H1 (cell line): ENCODE results near the gene BRD4. TPM values are rescaled to one million over a fixed set of nuclear protein-coding genes. Genes with fewer than 3 reads are reported as not detected.

Experiments
- CTCF ChIA-PET: fragments of 300-600 bp; sonication (Branson Sonifier 250); formaldehyde crosslinking; loops from one replicate; lab custom pipeline; 2021; ENCODE audit not compliant: partially characterized antibody; lab: Charles Lee
- POLR2A ChIA-PET: fragments of 300-600 bp; sonication (Branson Sonifier 250); formaldehyde crosslinking; loops from one replicate; lab custom pipeline; 2021; ENCODE audit warnings: inconsistent platforms; ENCODE audit not compliant: partially characterized antibody; lab: Charles Lee
- DNase-seq, 2 experiments: peaks; one replicate each; pipeline versions ENCODE4 v3.0.0 to v3.0.0-alpha.2; 2010 to 2022; ENCODE audit warnings: low spot score in 2 of 2, low read depth in 1 of 2, mixed read lengths in 1 of 2
- FAIRE-seq: peaks from 2 replicates; lab custom pipeline; 2011; peaks lifted over from hg19 to GRCh38; lab: Jason Lieb, UNC
- H2AFZ ChIP-seq: 2 replicates; pipeline ENCODE4 v1.8.1; 2012; ENCODE audit warnings: low read length, inconsistent platforms
- H2AK5ac ChIP-seq: 2 replicates; pipeline ENCODE4 v1.6.1; 2013; ENCODE audit warnings: low read depth, low read length
- H2BK120ac ChIP-seq: replicated peaks from 2 replicates; pipeline ENCODE3; 2013; ENCODE audit warnings: low read depth, low read length, inconsistent platforms
- H2BK12ac ChIP-seq: 2 replicates; pipeline ENCODE4 v1.6.1; 2013; ENCODE audit warnings: low read depth, low read length
- H2BK15ac ChIP-seq: 2 replicates; pipeline ENCODE4 v1.6.1; 2013; ENCODE audit warnings: low read length
- H2BK20ac ChIP-seq: 2 replicates; pipeline ENCODE4 v1.6.1; 2013; ENCODE audit warnings: low read length
- H2BK5ac ChIP-seq: 2 replicates; pipeline ENCODE4 v1.6.1; 2013; ENCODE audit warnings: low read depth, low read length
- H3K14ac ChIP-seq: 2 replicates; pipeline ENCODE4 v1.6.1; 2013; ENCODE audit warnings: inconsistent platforms; ENCODE audit not compliant: insufficient read length
- H3K18ac ChIP-seq: 2 replicates; pipeline ENCODE4 v1.6.1; 2013; ENCODE audit warnings: low read length; ENCODE audit errors: extremely low read depth
- H3K23ac ChIP-seq: 2 replicates; pipeline ENCODE4 v1.6.1; 2013; ENCODE audit warnings: inconsistent platforms; ENCODE audit not compliant: insufficient read length
- H3K23me2 ChIP-seq: 2 replicates; pipeline ENCODE4 v1.6.1; 2013; ENCODE audit warnings: low read depth, low read length
- H3K27ac ChIP-seq: 2 replicates; pipeline ENCODE4 v1.6.1; 2011; ENCODE audit warnings: low read depth, low read length, inconsistent platforms
- H3K27me3 ChIP-seq, 4 experiments: replicated peaks in 1 of 4; 1 replicate in 1 of 4; 2 replicates in 3 of 4; pipeline versions ENCODE4 v1.6.1 to v1.8.1; 2011 to 2013; ENCODE audit warnings: low read length in 3 of 4, mild to moderate bottlenecking in 3 of 4, inconsistent platforms in 2 of 4, mixed read lengths in 2 of 4, moderate library complexity in 1 of 4; ENCODE audit not compliant: control insufficient read depth in 3 of 4, insufficient read depth in 3 of 4; ENCODE audit errors: extremely low read depth in 1 of 4
- H3K36me3 ChIP-seq, 4 experiments: 2 replicates each; pipeline versions ENCODE4 v1.6.1 to v1.8.1; 2011 to 2013; ENCODE audit warnings: mild to moderate bottlenecking in 4 of 4, low read length in 3 of 4, moderate library complexity in 2 of 4, control low read depth in 1 of 4, inconsistent platforms in 1 of 4; ENCODE audit not compliant: insufficient read depth in 4 of 4, control insufficient read depth in 2 of 4
- H3K4ac ChIP-seq: replicated peaks from 2 replicates; pipeline ENCODE3; 2013; ENCODE audit warnings: low read length, low read depth, mixed read lengths, inconsistent platforms; ENCODE audit not compliant: insufficient read length
- H3K4me1 ChIP-seq, 4 experiments: replicated peaks in 1 of 4; 1 replicate in 1 of 4; 2 replicates in 3 of 4; pipeline versions ENCODE4 v1.6.1 to v1.8.1; 2011 to 2013; ENCODE audit warnings: low read length in 3 of 4, inconsistent platforms in 2 of 4, mixed read lengths in 1 of 4; ENCODE audit not compliant: insufficient read depth in 4 of 4, control insufficient read depth in 3 of 4
- H3K4me2 ChIP-seq, 2 experiments: 2 replicates each; pipeline versions ENCODE4 v1.6.1 to v1.8.1; 2011 to 2013; ENCODE audit warnings: low read depth in 2 of 2, low read length in 2 of 2, control low read depth in 1 of 2, inconsistent platforms in 1 of 2, mild to moderate bottlenecking in 1 of 2; ENCODE audit not compliant: insufficient read depth in 1 of 2
- H3K4me3 ChIP-seq, 4 experiments: fragments of 200-600, 300-600 bp in 1 of 4; sonication (generic), shearing (Covaris generic), sonication (Bioruptor Twin) in 1 of 4; 2 replicates each; pipeline versions ENCODE4 v1.5.1 to v1.8.1; 2011 to 2016; ENCODE audit warnings: low read length in 4 of 4, low read depth in 3 of 4, control low read depth in 2 of 4, inconsistent platforms in 2 of 4, mild to moderate bottlenecking in 2 of 4, mixed read lengths in 1 of 4, moderate library complexity in 1 of 4; ENCODE audit not compliant: insufficient read depth in 2 of 4; ENCODE audit errors: extremely low read depth in 1 of 4
- H3K56ac ChIP-seq: replicated peaks from 2 replicates; pipeline ENCODE3; 2013; ENCODE audit warnings: low read depth, mild to moderate bottlenecking, mixed read lengths, low read length, inconsistent platforms; ENCODE audit not compliant: insufficient read length
- H3K79me1 ChIP-seq: 2 replicates; pipeline ENCODE4 v1.6.1; 2013; ENCODE audit warnings: low read depth, low read length, control low read depth
- H3K79me2 ChIP-seq, 2 experiments: 2 replicates each; pipeline versions ENCODE4 v1.6.1 to v1.8.1; 2012 to 2013; ENCODE audit warnings: low read length in 2 of 2, mild to moderate bottlenecking in 2 of 2, inconsistent platforms in 1 of 2; ENCODE audit not compliant: insufficient read depth in 2 of 2, control insufficient read depth in 1 of 2
- H3K9ac ChIP-seq, 4 experiments: replicated peaks in 1 of 4; 1 replicate in 1 of 4; 2 replicates in 3 of 4; pipeline versions ENCODE4 v1.6.1 to v1.8.1; 2011 to 2013; ENCODE audit warnings: low read depth in 3 of 4, low read length in 3 of 4, control low read depth in 2 of 4, mild to moderate bottlenecking in 2 of 4, moderate library complexity in 2 of 4, inconsistent platforms in 1 of 4; ENCODE audit errors: extremely low read depth in 1 of 4
- H3K9me3 ChIP-seq, 2 experiments: 2 replicates each; pipeline versions ENCODE4 v1.6.1 to v1.8.1; 2012 to 2013; ENCODE audit warnings: mild to moderate bottlenecking in 2 of 2, moderate library complexity in 2 of 2, control low read depth in 1 of 2, inconsistent platforms in 1 of 2, low read depth in 1 of 2, low read length in 1 of 2, mixed read lengths in 1 of 2; ENCODE audit not compliant: insufficient read depth in 2 of 2
- H4K20me1 ChIP-seq, 2 experiments: replicated peaks in 1 of 2; 2 replicates each; pipeline versions ENCODE3 to v1.8.1; 2011 to 2013; ENCODE audit warnings: inconsistent platforms in 2 of 2, low read length in 2 of 2, mild to moderate bottlenecking in 1 of 2; ENCODE audit not compliant: insufficient read depth in 2 of 2, control insufficient read depth in 1 of 2
- H4K5ac ChIP-seq: 2 replicates; pipeline ENCODE4 v1.6.1; 2013; ENCODE audit warnings: low read length, low read depth, mixed read lengths, inconsistent platforms; ENCODE audit not compliant: insufficient read length
- H4K8ac ChIP-seq: 2 replicates; pipeline ENCODE4 v1.8.0; 2013; ENCODE audit warnings: mild to moderate bottlenecking, moderate library complexity, low read length, inconsistent platforms; ENCODE audit not compliant: insufficient read depth; ENCODE audit errors: extremely low read depth
- H4K91ac ChIP-seq: replicated peaks from 2 replicates; pipeline ENCODE3; 2013; ENCODE audit warnings: low read length, mixed read lengths, inconsistent platforms; ENCODE audit not compliant: insufficient read length
- BACH1 ChIP-seq: IDR thresholded peaks from 2 replicates; pipeline ENCODE4 v1.6.1; 2012; ENCODE audit warnings: low read length, improper control_type of control experiment
- BRCA1 ChIP-seq: IDR thresholded peaks from 2 replicates; pipeline ENCODE4 v1.6.1; 2012; ENCODE audit warnings: low read depth, low read length, improper control_type of control experiment
- JUND ChIP-seq: IDR thresholded peaks from 2 replicates; pipeline ENCODE4 v1.6.1; 2011; ENCODE audit warnings: mild to moderate bottlenecking, improper control_type of control experiment, low read length
- YY1 ChIP-seq: IDR thresholded peaks from 2 replicates; pipeline ENCODE4 v1.6.1; 2011; ENCODE audit warnings: low read depth, mild to moderate bottlenecking, low read length
- WGBS, 2 experiments: shearing (Covaris generic) in 1 of 2; methylation state at CpG; one replicate each; pipeline versions ENCODE4 v1.1.6 to v1.1.7; 2013 to 2015; ENCODE audit warnings: low lambda C conversion rate in 2 of 2, mixed read lengths in 2 of 2, inconsistent platforms in 1 of 2, low coverage in 1 of 2, missing lambda C conversion rate in 1 of 2; ENCODE audit not compliant: insufficient replicate concordance in 2 of 2, insufficient coverage in 1 of 2, insufficient read length in 1 of 2; ENCODE audit errors: extremely low coverage in 1 of 2, missing lambda C conversion rate in 1 of 2; 5-methylcytosine and 5-hydroxymethylcytosine counted together
- polyA plus RNA-seq, 7 experiments: library from polyadenylated mRNA; depleted of rRNA in 3 of 7; stranded (reverse) in 5 of 7; unstranded in 2 of 7; fragments of >200 nt in 5 of 7; fragments of 200-250 nt in 2 of 7; gene quantifications; 1 replicate in 5 of 7; 2 replicates in 1 of 7; 4 replicates in 1 of 7; pipeline versions ENCODE4 v1.2.1 to v1.2.3, GENCODE V29; 2011 to 2013; ENCODE audit warnings: missing spikeins in 2 of 7, mixed read lengths in 2 of 7
- total RNA-seq: library from RNA; stranded (reverse); fragmentation: NEBNext Ultra II Directional; extraction: Animal tissue kit (Norgen Biotek cat#: 25700); gene quantifications from 2 replicates; pipeline ENCODE4 v1.2.1, GENCODE V29; 2021

Gene BRD4
- total and polyA plus RNA-seq, 2 of the 8 experiments (the other 6 are each of a cell fraction or from before 2014, with no cell fraction given), result 14.1 to 146 TPM

DNA sequence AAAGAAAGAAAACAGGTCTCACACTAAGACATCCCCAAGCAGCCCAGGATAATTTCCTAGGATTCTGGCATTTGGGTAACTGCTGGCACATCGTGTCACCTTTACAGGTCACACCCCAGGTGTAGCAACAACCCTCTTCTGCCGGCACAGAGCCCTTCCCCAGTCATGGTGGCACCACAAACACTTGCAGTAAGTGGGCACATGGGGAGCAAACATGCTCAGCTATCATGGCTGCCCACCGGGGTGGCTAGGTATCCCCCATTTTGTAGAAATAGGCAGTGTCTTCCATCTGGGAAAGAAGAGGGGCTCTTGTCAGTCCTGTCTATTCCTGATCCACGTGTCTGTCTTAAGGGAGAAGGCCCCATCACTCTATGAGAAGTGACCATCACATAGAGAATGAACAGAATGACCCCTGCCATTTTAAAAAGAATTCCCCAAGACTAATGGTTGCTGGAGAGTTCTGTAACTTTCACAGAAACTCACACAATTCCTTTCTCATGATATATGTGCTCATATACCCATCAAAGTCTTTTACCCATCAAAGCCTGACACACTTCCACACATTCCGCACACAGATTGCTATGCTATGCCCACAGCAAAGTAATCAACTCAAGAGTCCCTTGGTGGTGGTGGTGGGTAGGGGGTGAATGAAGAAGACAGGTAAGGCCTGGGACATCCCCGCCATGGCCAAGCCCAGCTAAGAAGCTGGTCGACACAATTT lies 33.3 kb downstream of the BRD4 start:
- H2BK5ac ChIP-seq, result peak overlapping the region; percentile 32; the same call in 1 of the 2 replicates
- H3K4me3 ChIP-seq, result no peak overlapping the region
- no peak overlapping the region for H3K4ac ChIP-seq
- H4K91ac ChIP-seq, result no peak overlapping the region
- H3K9me3 ChIP-seq, result no peaks in the 10 kb centered on the region
- H3K4me1 ChIP-seq, result peaks cover 3 to 13% (median 10%) of the 10 kb centered on the region in 4 experiments
- DNase-seq (no peak), FAIRE-seq (no peak)
- H3K56ac ChIP-seq, result no peak overlapping the region
- peaks cover 45 to 64% of the 10 kb centered on the region in 2 experiments for H4K20me1 ChIP-seq
- no peak overlapping the region for H4K8ac ChIP-seq
- H2BK12ac ChIP-seq, result peak overlapping the region; percentile 35; the same call in 1 of the 2 replicates
- H2BK20ac ChIP-seq, result no peak overlapping the region
- no peak overlapping the region for H2AFZ ChIP-seq
- ChIA-PET CTCF (interaction anchor here (0.6 to 1.7 kb wide), 6 partner anchors 16 to 187 kb away, joined by 3 to 5 read pairs (median 3); no protein-coding TSS in a partner anchor), POLR2A (interaction anchor here (0.7 to 3.2 kb wide), 6 partner anchors 9 to 80 kb away, joined by 3 to 16 read pairs (median 4); partner anchors contain the start of genes AKAP8 and BRD4)
- no peak overlapping the region for H2BK120ac ChIP-seq
- no peaks in the 10 kb centered on the region for H3K23me2 ChIP-seq
- no peak overlapping the region for H4K5ac ChIP-seq
- no peak overlapping the region; a peak in 1 of 4 replicates for H3K4me2 ChIP-seq
- H2BK15ac ChIP-seq, result no peak overlapping the region
- H3K14ac ChIP-seq, result no peak overlapping the region
- WGBS, 2 experiments, result 90% methylated on average over 7 of the region's 7 CpGs; no CpG with 5 or more reads in 1 of the 2 experiments
- H3K36me3 ChIP-seq, result peaks cover 0 to 6% (median 4%) of the 10 kb centered on the region in 4 experiments; a peak in 3 of 8 replicates
- TF ChIP-seq YY1 (0 out of 2 replicates have a peak, but pooled peaks have one; percentile 47), JUND (no peak), BRCA1 (no peak), BACH1 (no peak)
- H3K79me1 ChIP-seq, result peaks cover 35% of the 10 kb centered on the region
- no peak overlapping the region for H3K18ac ChIP-seq
- no peaks in the 10 kb centered on the region for H3K27me3 ChIP-seq
- H3K79me2 ChIP-seq, result peaks cover 77 to 99% of the 10 kb centered on the region in 2 experiments
- no peak overlapping the region for H3K23ac ChIP-seq
- H2AK5ac ChIP-seq, result 0 out of 2 replicates have a peak overlapping the region, but pooled peaks have one; percentile 93
- H3K9ac ChIP-seq, result no peak overlapping the region
- no peak overlapping the region for H3K27ac ChIP-seq
